HepG2 (cell line): ENCODE measurements around the gene CYP19A1.

Experiments used
- GFI1 ChIP-seq: sonication (generic); formaldehyde crosslinking; IDR thresholded peaks from 2 replicates; pipeline ENCODE4 v1.5.0; 2020; ENCODE audit warnings: missing genetic modification reagents, mild to moderate bottlenecking, borderline replicate concordance
- HCFC1 ChIP-seq: fragments of 150-350 bp; IDR thresholded peaks from 2 replicates; pipeline ENCODE4 v1.6.1; 2014; ENCODE audit warnings: low read depth, low read length
- PHF20 ChIP-seq: sonication (generic); formaldehyde crosslinking; IDR thresholded peaks from 2 replicates; pipeline ENCODE4 v1.5.0; 2020; ENCODE audit warnings: mild to moderate bottlenecking, missing genetic modification reagents
- SATB2 ChIP-seq: sonication (generic); formaldehyde crosslinking; IDR thresholded peaks from 2 replicates; pipeline ENCODE4 v1.5.0; 2020; ENCODE audit warnings: missing genetic modification reagents
- ZNF331 ChIP-seq: sonication (generic); formaldehyde crosslinking; IDR thresholded peaks from 2 replicates; pipeline ENCODE4 v1.4.0; 2020; ENCODE audit warnings: missing genetic modification reagents
- ZNF7 ChIP-seq: IDR thresholded peaks from 2 replicates; pipeline ENCODE4 v1.6.1; 2016; ENCODE audit warnings: missing biosample characterization, missing genetic modification reagents
- TF ChIP-seq, protein P1 (sequence below): sonication (generic); formaldehyde crosslinking; IDR thresholded peaks from 2 replicates; pipeline ENCODE4 v1.5.0; 2020; ENCODE audit warnings: mild to moderate bottlenecking, missing genetic modification reagents, moderate library complexity
- TF ChIP-seq, protein P2 (sequence below): fragments of 450-650 bp; IDR thresholded peaks from 2 replicates; pipeline ENCODE4 v1.6.1; 2017; ENCODE audit warnings: mild to moderate bottlenecking
- TF ChIP-seq, protein P3 (sequence below): sonication (generic); formaldehyde crosslinking; conservative IDR thresholded peaks from 2 replicates; pipeline ENCODE4 v1.4.0; 2020; ENCODE audit warnings: missing genetic modification reagents
- TF ChIP-seq, protein P4 (sequence below), 2 experiments: IDR thresholded peaks; 2 replicates each; pipeline ENCODE4 v1.6.1; 2011 to 2012; ENCODE audit warnings: low read length in 2 of 2, borderline replicate concordance in 1 of 2, low read depth in 1 of 2, mild to moderate bottlenecking in 1 of 2, moderate library complexity in 1 of 2

DNA sequence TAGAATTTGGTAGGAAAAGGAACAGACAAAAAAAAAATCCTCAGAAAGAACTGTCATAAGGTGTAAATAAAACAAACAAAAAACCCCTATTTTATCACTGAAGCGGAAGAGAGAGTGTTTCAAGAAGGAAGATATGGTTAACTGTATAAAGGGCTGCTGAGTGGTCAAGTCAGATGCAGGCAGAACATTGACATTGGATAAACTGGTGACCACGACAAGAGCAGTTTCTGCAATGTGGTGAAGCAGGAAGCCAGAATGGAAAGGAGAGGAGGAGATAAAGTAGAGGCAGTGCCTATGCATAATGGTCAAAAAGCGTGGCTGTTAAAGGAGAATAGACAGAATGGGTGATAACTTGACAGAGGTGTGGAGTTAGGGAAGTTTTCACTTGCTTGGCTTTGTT is 75.3 kb downstream of the CYP19A1 start:
- TF ChIP-seq GFI1 (CRISPR knock-in tag) (no peak), SATB2 (CRISPR knock-in tag) (no peak), PHF20 (no peak), ZNF331 (no peak), ZNF7 (CRISPR knock-in tag) (no peak), HCFC1 (no peak)
- TF ChIP-seq, protein P1, sequence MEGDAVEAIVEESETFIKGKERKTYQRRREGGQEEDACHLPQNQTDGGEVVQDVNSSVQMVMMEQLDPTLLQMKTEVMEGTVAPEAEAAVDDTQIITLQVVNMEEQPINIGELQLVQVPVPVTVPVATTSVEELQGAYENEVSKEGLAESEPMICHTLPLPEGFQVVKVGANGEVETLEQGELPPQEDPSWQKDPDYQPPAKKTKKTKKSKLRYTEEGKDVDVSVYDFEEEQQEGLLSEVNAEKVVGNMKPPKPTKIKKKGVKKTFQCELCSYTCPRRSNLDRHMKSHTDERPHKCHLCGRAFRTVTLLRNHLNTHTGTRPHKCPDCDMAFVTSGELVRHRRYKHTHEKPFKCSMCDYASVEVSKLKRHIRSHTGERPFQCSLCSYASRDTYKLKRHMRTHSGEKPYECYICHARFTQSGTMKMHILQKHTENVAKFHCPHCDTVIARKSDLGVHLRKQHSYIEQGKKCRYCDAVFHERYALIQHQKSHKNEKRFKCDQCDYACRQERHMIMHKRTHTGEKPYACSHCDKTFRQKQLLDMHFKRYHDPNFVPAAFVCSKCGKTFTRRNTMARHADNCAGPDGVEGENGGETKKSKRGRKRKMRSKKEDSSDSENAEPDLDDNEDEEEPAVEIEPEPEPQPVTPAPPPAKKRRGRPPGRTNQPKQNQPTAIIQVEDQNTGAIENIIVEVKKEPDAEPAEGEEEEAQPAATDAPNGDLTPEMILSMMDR: no peak
- TF ChIP-seq, protein P2, sequence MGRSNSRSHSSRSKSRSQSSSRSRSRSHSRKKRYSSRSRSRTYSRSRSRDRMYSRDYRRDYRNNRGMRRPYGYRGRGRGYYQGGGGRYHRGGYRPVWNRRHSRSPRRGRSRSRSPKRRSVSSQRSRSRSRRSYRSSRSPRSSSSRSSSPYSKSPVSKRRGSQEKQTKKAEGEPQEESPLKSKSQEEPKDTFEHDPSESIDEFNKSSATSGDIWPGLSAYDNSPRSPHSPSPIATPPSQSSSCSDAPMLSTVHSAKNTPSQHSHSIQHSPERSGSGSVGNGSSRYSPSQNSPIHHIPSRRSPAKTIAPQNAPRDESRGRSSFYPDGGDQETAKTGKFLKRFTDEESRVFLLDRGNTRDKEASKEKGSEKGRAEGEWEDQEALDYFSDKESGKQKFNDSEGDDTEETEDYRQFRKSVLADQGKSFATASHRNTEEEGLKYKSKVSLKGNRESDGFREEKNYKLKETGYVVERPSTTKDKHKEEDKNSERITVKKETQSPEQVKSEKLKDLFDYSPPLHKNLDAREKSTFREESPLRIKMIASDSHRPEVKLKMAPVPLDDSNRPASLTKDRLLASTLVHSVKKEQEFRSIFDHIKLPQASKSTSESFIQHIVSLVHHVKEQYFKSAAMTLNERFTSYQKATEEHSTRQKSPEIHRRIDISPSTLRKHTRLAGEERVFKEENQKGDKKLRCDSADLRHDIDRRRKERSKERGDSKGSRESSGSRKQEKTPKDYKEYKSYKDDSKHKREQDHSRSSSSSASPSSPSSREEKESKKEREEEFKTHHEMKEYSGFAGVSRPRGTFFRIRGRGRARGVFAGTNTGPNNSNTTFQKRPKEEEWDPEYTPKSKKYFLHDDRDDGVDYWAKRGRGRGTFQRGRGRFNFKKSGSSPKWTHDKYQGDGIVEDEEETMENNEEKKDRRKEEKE: no peak
- TF ChIP-seq, protein P3, sequence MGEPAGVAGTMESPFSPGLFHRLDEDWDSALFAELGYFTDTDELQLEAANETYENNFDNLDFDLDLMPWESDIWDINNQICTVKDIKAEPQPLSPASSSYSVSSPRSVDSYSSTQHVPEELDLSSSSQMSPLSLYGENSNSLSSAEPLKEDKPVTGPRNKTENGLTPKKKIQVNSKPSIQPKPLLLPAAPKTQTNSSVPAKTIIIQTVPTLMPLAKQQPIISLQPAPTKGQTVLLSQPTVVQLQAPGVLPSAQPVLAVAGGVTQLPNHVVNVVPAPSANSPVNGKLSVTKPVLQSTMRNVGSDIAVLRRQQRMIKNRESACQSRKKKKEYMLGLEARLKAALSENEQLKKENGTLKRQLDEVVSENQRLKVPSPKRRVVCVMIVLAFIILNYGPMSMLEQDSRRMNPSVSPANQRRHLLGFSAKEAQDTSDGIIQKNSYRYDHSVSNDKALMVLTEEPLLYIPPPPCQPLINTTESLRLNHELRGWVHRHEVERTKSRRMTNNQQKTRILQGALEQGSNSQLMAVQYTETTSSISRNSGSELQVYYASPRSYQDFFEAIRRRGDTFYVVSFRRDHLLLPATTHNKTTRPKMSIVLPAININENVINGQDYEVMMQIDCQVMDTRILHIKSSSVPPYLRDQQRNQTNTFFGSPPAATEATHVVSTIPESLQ (CRISPR knock-in tag): no peak
- TF ChIP-seq, protein P4, sequence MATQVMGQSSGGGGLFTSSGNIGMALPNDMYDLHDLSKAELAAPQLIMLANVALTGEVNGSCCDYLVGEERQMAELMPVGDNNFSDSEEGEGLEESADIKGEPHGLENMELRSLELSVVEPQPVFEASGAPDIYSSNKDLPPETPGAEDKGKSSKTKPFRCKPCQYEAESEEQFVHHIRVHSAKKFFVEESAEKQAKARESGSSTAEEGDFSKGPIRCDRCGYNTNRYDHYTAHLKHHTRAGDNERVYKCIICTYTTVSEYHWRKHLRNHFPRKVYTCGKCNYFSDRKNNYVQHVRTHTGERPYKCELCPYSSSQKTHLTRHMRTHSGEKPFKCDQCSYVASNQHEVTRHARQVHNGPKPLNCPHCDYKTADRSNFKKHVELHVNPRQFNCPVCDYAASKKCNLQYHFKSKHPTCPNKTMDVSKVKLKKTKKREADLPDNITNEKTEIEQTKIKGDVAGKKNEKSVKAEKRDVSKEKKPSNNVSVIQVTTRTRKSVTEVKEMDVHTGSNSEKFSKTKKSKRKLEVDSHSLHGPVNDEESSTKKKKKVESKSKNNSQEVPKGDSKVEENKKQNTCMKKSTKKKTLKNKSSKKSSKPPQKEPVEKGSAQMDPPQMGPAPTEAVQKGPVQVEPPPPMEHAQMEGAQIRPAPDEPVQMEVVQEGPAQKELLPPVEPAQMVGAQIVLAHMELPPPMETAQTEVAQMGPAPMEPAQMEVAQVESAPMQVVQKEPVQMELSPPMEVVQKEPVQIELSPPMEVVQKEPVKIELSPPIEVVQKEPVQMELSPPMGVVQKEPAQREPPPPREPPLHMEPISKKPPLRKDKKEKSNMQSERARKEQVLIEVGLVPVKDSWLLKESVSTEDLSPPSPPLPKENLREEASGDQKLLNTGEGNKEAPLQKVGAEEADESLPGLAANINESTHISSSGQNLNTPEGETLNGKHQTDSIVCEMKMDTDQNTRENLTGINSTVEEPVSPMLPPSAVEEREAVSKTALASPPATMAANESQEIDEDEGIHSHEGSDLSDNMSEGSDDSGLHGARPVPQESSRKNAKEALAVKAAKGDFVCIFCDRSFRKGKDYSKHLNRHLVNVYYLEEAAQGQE (IDR thresholded peaks at IDR 0.05; ENCODE audit: borderline replicate concordance in 1 of 2, low read depth in 1 of 2, low read length in 2 of 2): no peak
